ENCODE data around the gene ALKBH3.

The ALKBH3 gene

DNA sequence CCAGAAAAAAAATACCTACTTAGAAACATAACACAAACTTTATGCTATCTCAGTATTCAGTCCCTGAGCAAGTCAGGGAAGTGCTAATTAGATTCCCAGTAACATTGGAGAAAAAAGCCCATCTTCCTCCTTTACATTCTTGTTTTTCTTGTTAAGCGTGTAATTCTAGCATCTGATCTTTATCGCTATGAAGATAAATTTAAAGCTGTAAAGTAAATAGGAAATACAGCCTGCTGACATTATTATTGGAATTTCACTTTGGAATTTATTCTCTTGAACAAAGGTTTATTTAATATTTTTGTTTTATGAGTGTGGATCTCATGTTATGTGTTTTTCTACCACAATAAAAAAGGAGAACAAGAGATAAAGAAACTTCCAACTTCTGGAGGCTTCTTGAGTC lies 13.9 kb downstream of the ALKBH3 start:
- DNase-seq (ENCODE audit: low read depth), result no peak

DNA sequence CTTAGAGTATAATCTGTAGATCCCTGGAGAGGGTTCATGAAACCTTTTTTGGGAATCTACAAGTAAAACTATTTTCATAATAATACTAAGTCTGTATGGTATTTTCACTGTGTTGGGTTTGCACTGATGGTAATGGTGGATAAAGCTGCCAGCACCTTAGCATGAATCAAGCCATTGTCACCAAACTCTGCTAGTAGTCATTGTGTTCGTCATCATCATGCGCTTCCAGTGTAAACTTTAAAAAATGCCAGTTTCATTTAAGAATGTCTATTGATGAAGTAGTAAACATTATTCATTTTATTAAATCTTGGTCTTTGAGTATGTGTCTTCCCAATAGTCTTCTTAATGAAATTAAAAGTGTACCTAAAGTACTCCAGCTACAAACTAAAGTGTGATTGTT lies 15.0 kb downstream of the ALKBH3 start:
- no peak for DNase-seq (ENCODE audit: low read depth)

- DNase-seq (ENCODE audit: low read depth), result no peak
Measured at GRCh38 chr11:43898574-43898973, 17.9 kb downstream of the ALKBH3 start.

GRCh38 chr11:43899094-43899493 lies 18.5 kb downstream of the ALKBH3 start:
- no peak for DNase-seq (ENCODE audit: low read depth)

GRCh38 chr11:43901551-43901950 lies 20.9 kb downstream of the ALKBH3 start:
- no peak for DNase-seq (ENCODE audit: low read depth)

DNA sequence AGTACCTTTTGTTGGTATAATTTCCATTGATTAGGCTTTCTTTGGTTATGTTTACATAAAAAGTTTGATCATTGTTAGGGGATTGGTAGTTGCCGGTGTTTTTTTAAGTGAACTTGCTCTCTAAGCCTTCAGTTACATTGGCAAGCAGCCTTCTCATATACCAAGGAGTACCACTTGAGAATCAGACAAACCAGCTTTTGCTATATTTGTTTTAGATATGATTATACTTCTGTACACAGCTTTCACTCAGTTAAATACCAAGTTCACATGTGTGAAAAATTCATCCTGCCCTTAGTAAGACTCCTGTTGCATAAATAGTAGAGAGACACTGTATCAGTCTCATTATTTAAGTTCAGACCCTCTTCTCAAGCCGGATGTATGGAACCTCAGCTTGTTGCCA lies 22.4 kb downstream of the ALKBH3 start:
- no peak for DNase-seq (ENCODE audit: low read depth)

DNA sequence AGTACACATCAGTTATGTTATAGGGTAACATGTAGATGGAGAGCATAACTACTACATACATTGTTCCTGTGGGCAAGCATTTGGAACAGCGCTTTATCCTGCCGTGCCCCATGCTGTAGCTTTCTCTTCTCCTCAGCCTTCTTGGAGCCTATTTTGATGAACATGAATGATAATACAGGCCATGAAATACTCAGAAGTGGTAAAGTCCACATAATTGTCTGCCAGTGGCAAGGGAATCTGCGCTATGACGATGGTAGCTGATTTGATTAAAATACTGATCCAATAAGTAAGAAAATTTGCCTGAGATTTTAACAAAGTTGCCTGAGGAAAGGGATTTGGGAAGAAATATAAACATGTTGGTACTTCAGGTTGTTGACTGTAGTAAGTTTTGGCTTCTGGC lies 23.3 kb downstream of the ALKBH3 start:
- no peak for DNase-seq (ENCODE audit: low read depth)

DNA sequence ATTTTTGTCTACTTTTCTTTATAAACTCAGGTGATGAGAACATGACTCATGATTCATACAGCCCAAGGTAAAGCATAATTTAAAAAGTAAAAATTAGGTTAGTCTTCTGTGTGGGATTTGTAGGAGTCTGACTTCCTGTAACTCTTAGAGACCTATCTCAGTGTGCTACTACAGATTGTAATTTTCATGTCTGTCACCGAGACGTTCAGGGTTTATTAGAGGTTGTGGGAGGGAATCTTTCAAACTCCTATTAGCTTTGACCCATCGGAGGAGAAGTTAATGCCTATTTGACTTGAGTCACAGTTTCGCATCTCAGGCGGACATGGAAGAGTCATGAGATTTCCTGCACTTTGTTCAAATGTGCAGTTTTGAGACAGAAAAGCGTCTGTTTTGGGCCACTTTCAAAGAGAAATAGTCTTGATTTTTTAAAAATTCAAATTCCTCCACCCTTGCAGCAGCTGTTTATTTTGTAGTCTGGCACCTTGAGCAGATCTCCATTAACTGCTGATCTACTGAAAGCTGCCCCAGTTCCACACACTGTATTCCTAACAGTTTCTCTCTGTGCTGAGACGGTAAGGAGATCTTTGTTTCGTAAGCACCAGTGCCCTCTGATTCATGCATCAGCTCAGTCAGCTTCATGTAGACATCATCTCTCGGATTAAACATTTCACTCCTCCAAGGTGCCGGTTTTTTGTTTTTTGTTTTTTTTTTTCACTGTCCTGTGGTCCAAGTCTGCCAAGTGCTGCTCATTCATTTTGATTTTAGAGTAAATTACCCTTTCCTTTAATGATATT lies 24.3 kb downstream of the ALKBH3 start:
- no peak for DNase-seq (ENCODE audit: low read depth)

DNA sequence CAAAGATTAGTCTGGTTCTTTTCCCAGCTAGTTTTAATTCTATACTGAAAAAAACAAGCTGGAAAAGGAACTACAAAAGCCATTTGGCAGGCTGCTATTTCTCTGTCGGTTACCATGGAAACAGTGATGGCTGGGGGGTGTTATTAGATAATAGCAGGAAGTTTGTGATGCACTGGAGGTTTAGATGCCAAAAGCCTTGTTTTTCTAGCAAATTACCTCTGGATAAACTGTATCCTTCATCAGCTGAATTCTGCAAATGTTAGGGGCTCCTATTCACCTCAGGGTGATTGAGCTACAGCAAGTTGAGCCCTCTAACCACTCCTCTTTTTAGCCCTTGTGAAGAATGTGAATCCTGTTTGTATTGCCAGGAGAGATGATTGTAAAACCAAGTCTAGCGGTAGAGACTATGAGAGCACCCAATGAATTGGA lies 25.2 kb downstream of the ALKBH3 start:
- no peak for DNase-seq (ENCODE audit: low read depth)

- no peak for DNase-seq (ENCODE audit: low read depth)
Measured at GRCh38 chr11:43907028-43907975, 26.7 kb downstream of the ALKBH3 start.

- no peak for DNase-seq (ENCODE audit: low read depth)
Measured at GRCh38 chr11:43908191-43908590, 27.6 kb downstream of the ALKBH3 start.

DNA sequence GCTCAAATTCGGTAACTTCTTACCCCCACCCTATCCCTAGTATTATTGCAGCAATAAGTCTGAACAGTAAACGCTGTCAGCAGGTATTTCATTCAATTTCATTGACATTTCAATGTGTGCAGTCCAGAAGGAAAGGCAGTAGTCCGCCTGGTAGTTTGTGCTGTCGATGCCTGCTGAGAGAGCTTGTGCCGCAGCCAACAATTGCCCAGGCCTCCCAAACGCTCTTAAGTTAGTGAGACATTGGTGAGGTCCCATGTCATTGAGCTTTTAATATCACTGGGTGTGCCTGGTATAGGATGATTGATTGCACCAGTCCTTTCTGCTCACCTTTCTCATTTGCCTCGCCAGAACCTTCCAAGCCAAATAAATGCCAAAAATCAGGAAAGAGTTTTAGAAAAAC lies 28.1 kb downstream of the ALKBH3 start:
- no peak for DNase-seq (ENCODE audit: low read depth)

DNA sequence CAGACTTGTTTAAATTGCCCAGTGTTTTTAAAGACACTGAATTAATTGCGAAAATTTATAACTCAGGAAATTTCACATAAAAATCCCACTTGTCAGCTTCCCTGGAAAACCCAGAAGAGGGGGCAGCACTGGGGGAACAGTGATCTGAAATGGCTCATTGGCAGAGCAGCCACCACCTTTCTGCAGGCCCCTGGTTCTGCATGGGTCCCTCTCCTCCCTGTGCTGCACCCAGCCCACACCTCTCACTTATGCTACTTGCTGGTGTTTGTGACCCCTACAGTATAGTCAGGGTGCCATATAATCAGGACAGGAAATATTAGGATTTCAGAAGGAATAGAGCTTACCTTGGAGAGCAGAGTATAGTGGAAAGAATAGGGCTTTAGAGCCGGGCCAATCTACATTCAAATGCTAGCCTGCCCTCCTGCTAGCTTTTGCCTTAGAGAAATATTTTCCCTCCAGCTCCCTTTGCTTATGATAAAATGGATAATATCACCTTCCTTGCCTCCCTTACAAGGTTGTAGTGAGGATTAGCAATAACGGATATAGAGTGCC lies 33.3 kb downstream of the ALKBH3 start:
- no peak for DNase-seq (ENCODE audit: low read depth)

DNA sequence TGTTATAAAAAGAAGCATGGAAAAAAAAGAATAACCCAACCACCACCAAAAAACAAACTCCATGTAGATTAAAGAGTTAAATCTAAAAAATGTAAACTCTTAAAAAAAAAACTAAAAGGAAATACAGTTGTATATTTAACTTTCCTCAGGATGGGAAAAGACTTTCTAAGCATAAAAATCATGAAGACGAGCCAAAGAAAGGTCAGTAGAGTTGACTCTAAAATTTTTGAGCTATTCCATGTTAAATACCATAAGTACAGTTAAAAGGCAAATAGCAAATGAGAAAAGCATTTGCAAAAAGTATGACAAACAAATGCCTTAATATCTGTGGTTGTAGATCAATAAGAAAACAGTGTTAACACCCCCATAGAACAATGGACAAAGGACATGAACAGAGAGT lies 33.8 kb downstream of the ALKBH3 start:
- no peak for DNase-seq (ENCODE audit: low read depth)

GRCh38 chr11:43916621-43917020 lies 36.0 kb downstream of the ALKBH3 start:
- DNase-seq (ENCODE audit: low read depth), result no peak

- DNase-seq (ENCODE audit: low read depth), result no peak
Measured at GRCh38 chr11:43917851-43918250, 37.2 kb downstream of the ALKBH3 start.

DNA sequence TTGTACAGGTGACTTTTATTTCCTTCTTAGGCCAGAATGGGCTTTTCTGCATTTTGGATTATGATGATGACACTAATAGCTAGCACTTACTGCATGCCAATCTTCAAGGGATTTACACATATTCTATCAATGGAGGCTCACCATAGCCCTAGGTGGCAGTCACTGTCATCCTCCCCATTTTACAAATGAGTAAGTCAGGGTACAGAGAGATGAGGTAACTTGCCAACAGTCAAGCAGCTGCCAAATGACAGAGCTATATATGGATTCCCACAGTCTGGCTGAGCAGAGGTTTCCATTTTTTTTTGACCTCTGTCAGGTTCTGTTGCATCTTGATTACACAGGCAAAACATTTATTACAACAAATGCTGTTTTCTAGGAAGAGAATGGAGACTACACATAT lies 38.0 kb downstream of the ALKBH3 start:
- DNase-seq (ENCODE audit: low read depth), result no peak

GRCh38 chr11:43919852-43920597 lies 39.4 kb downstream of the ALKBH3 start:
- DNase-seq (ENCODE audit: low read depth), result no peak

- DNase-seq (ENCODE audit: low read depth), result no peak
Measured at GRCh38 chr11:43920598-43921419, 40.2 kb downstream of the ALKBH3 start.

- DNase-seq (ENCODE audit: low read depth), result no peak
Measured at GRCh38 chr11:43921561-43922294, 41.1 kb downstream of the ALKBH3 start.

GRCh38 chr11:43922295-43922648 lies 41.6 kb downstream of the ALKBH3 start:
- no peak for DNase-seq (ENCODE audit: low read depth)
